ENCODE results near the gene RUNDC1. TPM values are rescaled to one million over a fixed set of nuclear protein-coding genes. Genes with fewer than 3 reads are reported as not detected.

Gene RUNDC1
- total RNA-seq, 1 experiment from 2014 or later: 14.2 TPM

DNA sequence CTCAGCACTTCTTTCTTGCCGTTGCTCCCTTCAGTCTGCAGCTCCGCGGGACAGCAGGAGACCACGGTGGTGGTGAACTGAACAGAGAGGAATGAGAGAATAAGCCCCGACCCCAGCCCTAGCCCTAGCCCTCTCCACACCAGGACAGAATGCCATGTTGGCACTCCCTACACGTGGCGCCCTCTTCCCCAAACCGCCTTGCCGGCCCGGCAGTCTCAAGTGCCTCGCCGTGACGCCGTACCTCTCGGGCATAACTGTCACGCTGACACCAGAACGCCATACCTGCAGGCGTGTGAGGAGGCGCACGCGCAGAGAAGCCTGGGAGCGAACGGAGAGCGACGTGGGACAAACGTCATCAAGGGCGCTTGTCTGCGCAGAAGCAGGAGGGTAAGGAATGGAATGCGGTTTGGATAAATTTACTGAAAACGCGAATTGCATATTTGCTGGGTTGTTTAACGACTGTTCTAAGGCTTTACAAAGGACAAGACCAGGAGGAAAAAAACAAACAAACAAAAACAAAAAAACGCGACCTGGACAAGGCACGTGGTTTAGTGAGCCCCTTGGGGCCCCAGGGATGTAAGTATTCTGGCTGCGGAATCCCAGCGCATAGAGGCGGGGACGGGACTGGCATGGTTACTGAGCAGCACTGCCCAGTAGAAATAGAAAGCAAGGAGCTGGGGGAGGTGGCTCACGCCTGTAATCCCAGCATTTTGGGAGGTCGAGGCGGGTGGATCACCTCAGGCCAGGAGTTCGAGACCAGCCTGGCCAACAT is 16.0 kb upstream of the RUNDC1 start, which contains the start of gene AARSD1 (continued):
- TF ChIP-seq, protein P1, sequence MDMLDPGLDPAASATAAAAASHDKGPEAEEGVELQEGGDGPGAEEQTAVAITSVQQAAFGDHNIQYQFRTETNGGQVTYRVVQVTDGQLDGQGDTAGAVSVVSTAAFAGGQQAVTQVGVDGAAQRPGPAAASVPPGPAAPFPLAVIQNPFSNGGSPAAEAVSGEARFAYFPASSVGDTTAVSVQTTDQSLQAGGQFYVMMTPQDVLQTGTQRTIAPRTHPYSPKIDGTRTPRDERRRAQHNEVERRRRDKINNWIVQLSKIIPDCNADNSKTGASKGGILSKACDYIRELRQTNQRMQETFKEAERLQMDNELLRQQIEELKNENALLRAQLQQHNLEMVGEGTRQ (CRISPR knock-in tag; IDR thresholded peaks at IDR 0.05): peak; percentile 37; the same call in 1 of the 2 replicates
- TF ChIP-seq ZNF281 (CRISPR knock-in tag; IDR thresholded peaks at IDR 0.05) (no peak), E2F1 (CRISPR knock-in tag; IDR thresholded peaks at IDR 0.05) (0 out of 2 replicates have a peak, but pooled peaks have one; percentile 39), TP53 (CRISPR knock-in tag; IDR thresholded peaks at IDR 0.05) (peak; percentile 83; the same call in 1 of the 2 replicates), ZNF671 (CRISPR knock-in tag; IDR thresholded peaks at IDR 0.05) (no peak), FOXP1 (CRISPR knock-in tag; IDR thresholded peaks at IDR 0.05; ENCODE audit: borderline replicate concordance) (peak; percentile 42; the same call in 1 of the 2 replicates), PREB (CRISPR knock-in tag; IDR thresholded peaks at IDR 0.05; ENCODE audit: borderline replicate concordance) (no peak), IRF1 (CRISPR knock-in tag; IDR thresholded peaks at IDR 0.05) (no peak), NR2C2 (CRISPR knock-in tag; IDR thresholded peaks at IDR 0.05) (no peak), HMGXB4 (CRISPR knock-in tag; IDR thresholded peaks at IDR 0.05) (no peak), ZNF317 (CRISPR knock-in tag; IDR thresholded peaks at IDR 0.05; ENCODE audit: borderline replicate concordance, low read depth) (no peak), TEAD1 (CRISPR knock-in tag; IDR thresholded peaks at IDR 0.05) (peak; percentile 96), NFE2L1 (CRISPR knock-in tag; IDR thresholded peaks at IDR 0.05) (no peak), ZNF138 (CRISPR knock-in tag; conservative IDR thresholded peaks at IDR 0.05) (peak; percentile 87), USF1 (CRISPR knock-in tag; IDR thresholded peaks at IDR 0.05) (peak; percentile 63; the same call in 1 of the 2 replicates), SOX15 (CRISPR knock-in tag; IDR thresholded peaks at IDR 0.05) (no peak), ZNF121 (CRISPR knock-in tag; IDR thresholded peaks at IDR 0.05) (no peak), SP1 (CRISPR knock-in tag; conservative IDR thresholded peaks at IDR 0.05) (no peak), JUN (CRISPR knock-in tag; IDR thresholded peaks at IDR 0.05) (no peak), ELF4 (CRISPR knock-in tag; IDR thresholded peaks at IDR 0.05; ENCODE audit: low read depth) (no peak), SMAD3 (CRISPR knock-in tag; IDR thresholded peaks at IDR 0.05; ENCODE audit: borderline replicate concordance) (peak; percentile 72; the same call in 1 of the 2 replicates)
- TF ChIP-seq, protein P2, sequence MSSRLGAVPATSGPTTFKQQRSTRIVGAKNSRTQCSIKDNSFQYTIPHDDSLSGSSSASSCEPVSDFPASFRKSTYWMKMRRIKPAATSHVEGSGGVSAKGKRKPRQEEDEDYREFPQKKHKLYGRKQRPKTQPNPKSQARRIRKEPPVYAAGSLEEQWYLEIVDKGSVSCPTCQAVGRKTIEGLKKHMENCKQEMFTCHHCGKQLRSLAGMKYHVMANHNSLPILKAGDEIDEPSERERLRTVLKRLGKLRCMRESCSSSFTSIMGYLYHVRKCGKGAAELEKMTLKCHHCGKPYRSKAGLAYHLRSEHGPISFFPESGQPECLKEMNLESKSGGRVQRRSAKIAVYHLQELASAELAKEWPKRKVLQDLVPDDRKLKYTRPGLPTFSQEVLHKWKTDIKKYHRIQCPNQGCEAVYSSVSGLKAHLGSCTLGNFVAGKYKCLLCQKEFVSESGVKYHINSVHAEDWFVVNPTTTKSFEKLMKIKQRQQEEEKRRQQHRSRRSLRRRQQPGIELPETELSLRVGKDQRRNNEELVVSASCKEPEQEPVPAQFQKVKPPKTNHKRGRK (CRISPR knock-in tag; IDR thresholded peaks at IDR 0.05; ENCODE audit: borderline replicate concordance): no peak
- TF ChIP-seq, protein P3, sequence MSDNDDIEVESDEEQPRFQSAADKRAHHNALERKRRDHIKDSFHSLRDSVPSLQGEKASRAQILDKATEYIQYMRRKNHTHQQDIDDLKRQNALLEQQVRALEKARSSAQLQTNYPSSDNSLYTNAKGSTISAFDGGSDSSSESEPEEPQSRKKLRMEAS (CRISPR knock-in tag; IDR thresholded peaks at IDR 0.05): peak; percentile 98
